ENCODE measurements around the gene INPP5K.
A peak's percentile ranks its signal among the peaks of the same experiment; 100 is the strongest.

The INPP5K gene

DNA sequence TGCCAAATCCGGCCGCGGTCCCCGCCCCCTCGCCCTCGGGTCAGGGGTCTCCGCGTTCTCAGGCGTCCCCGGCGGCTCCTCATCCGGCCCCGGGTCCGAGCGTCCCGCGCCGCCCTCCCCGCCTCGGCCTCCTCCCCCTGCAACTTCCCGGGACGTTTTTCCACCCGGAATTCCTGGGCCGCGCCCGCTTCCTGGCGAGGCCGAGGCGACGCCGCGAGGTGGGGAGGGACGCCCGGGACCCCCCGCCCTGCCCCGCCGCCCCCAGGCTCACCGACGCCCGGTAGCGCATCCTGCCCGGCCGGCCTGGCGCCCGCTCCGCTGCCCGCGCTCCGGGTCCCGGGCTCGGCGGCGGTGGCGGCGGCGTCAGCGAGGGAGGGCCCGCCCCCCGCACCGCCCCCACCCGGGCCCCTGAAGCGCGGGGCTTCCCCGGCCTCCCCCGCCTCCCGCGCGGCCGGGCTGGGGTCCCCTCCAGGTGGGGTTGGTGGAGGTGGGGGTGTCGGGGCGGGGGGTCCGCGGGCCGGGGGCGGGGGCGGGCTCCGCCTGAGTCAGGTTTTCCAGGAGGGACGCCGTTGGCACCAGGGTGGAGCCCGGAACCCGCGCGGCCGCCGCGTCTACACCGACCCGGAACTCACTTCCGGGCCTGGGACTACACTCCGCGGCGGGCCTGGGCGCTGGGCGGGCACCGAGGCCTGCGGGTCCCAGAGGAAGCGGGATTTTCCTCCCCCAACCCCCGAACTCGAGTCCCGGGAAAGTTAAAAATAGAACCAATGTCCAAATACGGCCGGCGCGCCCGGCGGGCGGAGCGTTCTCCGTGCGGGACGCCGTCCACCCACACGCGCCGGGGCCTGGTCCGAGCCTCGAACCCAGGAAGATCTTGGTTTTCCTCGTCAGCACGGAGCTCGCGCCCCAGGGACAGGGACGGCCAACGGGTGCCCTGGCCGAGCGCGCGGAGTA, 30.7 kb downstream of the INPP5K start:
- peak in 1 of 2 donors; percentile 53 for DNase-seq (ENCODE audit: low read depth in 2 of 2)

GRCh38 chr17:1484676-1485422, 31.6 kb downstream of the INPP5K start:
- no peak for DNase-seq (ENCODE audit: low read depth in 2 of 2)

DNA sequence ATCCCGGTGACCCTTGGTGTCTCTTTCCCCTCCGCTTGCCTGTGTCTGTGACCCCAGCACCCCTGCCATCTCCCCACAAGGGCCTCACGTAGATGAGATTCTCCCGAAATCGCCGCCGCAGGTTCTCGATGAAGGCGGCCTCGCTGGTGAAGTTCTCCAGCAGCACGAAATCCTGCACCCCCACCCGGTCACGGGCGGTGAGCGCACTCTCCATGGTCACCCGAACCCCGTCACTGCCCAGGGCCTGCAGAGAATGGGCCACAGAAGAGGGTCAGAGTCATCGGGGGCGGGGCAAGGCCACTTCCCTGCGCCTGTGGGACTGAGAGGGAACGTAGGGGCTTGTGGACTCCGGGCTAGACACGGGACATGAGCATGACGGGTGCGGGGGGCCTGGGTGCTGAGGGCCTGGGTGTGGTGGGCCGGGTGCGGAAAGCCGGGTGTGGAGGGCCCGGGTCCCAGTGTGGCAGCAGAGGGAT, 32.3 kb downstream of the INPP5K start:
- no peak for DNase-seq (ENCODE audit: low read depth in 2 of 2)

- DNase-seq (ENCODE audit: low read depth in 2 of 2) = no peak
These were observed 33.7 kb downstream of the INPP5K start for GRCh38 chr17:1482680-1483079.

GRCh38 chr17:1481736-1482135, 34.7 kb downstream of the INPP5K start:
- no peak for DNase-seq (ENCODE audit: low read depth in 2 of 2)

DNA sequence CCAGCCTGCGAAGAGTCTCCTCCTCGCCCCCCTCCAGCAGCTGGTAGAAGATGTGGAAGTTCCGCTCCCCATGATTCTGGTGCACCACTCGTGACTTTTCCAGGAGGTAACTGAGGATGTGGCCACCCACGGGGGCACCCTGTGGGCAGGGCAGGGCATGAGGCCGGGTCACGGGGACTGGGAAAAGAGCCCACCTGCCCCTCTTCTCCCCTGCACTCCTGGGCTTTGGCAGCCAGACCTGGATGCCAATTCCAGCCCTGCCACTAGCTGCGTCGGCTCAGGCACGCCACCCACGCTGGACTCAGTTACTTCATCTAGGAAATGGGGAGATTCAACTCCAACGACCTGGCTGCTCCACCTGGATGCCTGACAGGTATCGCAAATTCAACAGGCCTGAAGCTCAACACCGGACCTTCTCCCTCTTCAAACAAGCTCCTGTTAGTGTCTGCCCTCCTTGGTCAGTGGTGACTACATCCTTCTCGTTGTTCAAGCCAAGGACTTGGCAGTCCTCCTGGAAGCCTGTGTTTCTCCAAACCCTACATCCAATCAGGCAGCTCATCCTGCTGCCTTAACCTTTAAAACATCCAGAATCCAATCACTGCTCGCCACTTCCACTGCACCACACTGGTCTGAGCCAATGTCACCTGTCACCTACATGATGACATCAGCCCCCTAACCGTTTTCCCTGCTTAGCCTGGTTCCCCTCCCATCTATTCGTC, 35.5 kb downstream of the INPP5K start:
- DNase-seq (ENCODE audit: low read depth in 2 of 2) = no peak

DNA sequence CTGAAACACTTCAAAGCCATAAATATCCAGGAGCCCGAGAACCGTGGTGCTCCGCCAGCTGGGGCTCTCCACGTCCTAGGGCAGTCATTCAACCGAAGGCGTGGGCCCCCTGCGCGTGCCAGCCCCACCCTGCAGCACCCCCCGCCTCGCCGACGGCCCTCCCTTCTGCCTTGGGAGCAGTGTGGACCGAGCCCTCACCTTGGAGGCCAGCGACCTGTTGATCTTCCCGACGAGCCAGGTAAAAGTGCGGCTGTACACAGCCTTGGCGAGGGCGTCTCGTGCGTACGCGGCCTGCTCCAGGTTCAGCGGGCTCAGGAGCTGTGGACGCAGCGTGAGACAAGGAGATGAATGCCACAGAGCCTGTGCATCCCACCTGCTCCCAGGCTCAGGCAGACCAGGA, 38.0 kb downstream of the INPP5K start:
- DNase-seq (ENCODE audit: low read depth in 2 of 2) = no peak

- no peak for DNase-seq (ENCODE audit: low read depth in 2 of 2)
These were observed 41.0 kb downstream of the INPP5K start for GRCh38 chr17:1475321-1475854.

DNA sequence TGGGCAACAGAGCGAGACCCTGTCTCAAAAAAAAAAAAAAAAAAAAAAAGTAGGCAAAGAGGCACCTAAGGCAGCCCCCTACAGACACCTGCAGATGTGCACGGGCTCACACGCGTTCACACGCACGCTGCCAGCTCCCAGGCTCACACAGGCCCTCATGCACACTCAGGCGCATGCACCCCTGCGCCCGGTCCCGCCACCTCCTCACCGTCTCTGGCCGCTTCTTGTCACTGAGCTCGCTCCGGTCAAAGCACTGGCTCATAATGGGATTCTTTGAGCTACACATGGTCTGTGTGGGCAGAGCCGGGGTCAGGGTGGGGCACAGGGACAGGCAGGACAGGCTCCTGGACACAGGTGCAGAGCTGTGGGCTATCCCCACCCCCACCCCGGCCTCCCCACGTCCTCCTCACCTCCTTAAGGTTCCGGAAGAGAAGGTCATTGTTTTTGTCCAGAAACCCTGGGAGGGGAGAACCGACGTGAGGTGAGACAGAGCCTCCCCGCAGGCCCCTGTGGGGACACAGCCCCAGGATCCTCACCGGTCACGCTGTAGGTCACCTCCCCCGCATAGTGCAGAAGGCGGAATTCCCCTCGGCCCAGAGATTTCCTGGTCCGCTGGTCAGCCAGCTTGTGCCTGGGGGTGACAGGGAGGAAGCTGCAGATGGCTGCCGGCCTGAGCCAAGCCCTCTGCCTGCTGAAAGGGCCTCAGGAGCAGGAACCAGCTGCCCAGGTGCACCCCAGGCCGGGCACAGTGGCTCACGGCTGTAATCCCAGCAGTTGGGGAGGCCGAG, 41.8 kb downstream of the INPP5K start:
- DNase-seq (ENCODE audit: low read depth in 2 of 2) = no peak

DNA sequence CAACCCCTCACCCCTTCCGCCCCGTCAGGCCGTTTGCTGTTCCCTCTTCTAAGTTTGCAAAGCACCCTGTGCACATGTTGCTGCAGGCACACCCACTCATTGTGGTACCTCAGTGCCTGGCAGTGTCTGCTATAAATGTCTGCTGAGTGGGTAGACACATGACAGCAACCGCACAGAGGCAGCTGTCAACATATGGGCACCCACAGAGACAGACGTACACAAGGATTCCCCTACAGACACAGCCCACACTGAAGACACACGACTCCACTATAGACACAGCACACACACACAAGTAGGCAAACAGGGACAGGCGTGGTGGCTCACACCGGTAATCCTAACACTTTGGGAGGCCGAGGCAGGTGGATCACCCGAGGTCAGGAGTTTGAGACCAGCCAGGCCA, 42.6 kb downstream of the INPP5K start:
- no peak for DNase-seq (ENCODE audit: low read depth in 2 of 2)

DNA sequence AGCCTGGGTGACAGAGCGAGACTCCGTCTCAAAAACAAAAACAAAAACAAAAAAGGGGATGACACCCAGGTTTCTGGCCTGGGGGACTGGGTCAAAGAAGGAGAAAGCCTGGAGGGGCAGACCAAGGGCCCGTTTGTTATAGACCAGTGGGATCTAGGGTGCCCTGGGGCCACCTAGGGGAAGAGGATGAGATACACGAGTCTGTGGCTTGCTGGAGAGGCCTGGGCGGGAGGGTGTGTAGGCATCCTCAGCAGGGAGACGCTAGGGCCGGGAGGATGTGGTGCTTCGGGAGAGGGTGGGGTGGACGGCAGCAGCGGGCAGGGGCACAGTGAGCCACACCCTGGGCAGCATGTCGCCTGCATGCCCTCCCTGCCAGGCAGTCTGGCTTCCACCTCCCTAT, 43.2 kb downstream of the INPP5K start:
- DNase-seq (ENCODE audit: low read depth in 2 of 2) = no peak

DNA sequence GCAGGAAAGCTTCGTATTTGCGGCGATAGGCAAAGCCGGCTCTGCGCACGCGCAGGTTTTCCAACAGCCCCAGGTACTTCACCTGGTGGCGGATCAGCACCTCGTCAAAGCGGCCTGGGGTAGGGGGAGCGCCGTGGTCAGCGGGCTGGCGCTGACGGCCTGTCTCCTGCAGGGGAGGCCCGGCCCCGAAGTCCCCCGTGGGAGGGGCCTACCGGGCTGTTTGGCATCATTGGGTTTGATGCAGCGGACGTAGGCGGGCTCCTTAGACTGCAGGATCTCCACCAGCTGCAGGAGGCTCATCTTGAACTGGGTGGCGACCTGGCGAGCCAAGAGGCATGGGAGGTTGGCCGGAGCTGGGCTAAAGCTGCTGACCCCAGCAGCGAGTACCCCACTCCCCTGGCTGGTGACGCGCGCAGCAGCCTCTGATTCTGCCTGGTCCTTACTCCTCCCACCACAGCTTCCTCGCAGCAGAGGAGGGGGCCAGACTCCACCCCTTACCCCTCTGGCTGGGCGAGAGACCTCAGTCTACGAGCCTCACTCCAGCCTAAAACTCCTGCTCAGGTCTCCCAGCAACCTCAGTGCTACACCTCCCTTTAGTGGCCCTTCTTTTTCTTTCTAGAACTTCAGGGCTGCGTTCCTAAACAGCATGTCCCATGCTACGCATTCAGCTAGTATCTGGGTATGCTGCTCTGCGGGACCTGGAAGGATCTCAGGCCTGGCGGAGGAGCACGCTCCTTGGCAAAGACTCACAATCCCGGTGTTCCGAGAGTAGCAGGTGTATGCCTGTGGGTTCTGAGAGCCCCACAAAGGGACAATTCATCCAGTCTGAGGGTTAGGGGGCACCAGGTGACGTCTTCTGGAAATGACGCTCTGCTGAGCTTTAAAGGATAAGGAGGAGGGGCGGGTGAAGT, 44.2 kb downstream of the INPP5K start:
- DNase-seq (ENCODE audit: low read depth in 2 of 2) = no peak

DNA sequence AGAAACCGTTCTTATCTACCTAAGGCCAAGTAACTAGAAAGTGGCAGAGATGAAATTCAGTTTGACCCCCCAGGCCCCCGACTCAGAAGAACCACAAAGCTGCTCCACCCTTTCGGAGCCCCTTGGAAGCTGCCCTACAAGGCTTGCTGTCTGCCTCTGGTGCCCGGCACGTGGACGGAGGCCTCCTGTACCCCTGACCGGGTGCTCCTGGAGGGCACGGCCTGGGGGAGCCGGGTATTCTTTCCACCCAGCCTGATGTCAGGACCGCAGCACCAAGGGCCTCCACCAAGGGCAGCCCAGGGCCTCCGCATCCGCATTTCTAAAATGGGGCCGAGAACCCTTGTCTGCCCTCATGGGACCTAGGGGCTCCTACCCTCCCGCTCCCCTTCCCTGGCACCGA, 44.9 kb downstream of the INPP5K start:
- DNase-seq (ENCODE audit: low read depth in 2 of 2) = no peak

GRCh38 chr17:1470755-1471462, 45.5 kb downstream of the INPP5K start:
- DNase-seq (ENCODE audit: low read depth in 2 of 2) = no peak

- no peak for DNase-seq (ENCODE audit: low read depth in 2 of 2)
These were observed 46.2 kb downstream of the INPP5K start for GRCh38 chr17:1470071-1470754.

GRCh38 chr17:1469231-1469852, 47.1 kb downstream of the INPP5K start:
- no peak for DNase-seq (ENCODE audit: low read depth in 2 of 2)

- no peak for DNase-seq (ENCODE audit: low read depth in 2 of 2)
These were observed 48.4 kb downstream of the INPP5K start for GRCh38 chr17:1467898-1468492.

- no peak for DNase-seq (ENCODE audit: low read depth in 2 of 2)
These were observed 49.2 kb downstream of the INPP5K start for GRCh38 chr17:1467258-1467657.
